HL-60 (cell line): ENCODE results near the gene EOGT.

Source experiments
- DNase-seq, 2 experiments: peaks; one replicate each; pipeline ENCODE4 v3.0.0-alpha.2; 2010 to 2020; ENCODE audit warnings: low read depth in 1 of 2, low spot score in 1 of 2
- H3K27ac ChIP-seq: fragments of 250-450 bp; sonication (Bioruptor Pico); replicated peaks from 2 replicates; pipeline ENCODE4 v1.5.1; 2020; ENCODE audit warnings: mild to moderate bottlenecking, moderate library complexity
- H3K27me3 ChIP-seq: fragments of 250-450 bp; sonication (Bioruptor Pico); 2 replicates; pipeline ENCODE4 v1.5.1; 2021; ENCODE audit warnings: mild to moderate bottlenecking, moderate library complexity; ENCODE audit not compliant: insufficient read depth, poor library complexity, severe bottlenecking
- H3K4me3 ChIP-seq: replicated peaks from 2 replicates; pipeline ENCODE4 v1.5.1; 2011; ENCODE audit warnings: mild to moderate bottlenecking, control low read depth, low read length; ENCODE audit not compliant: insufficient read depth
- CTCF ChIP-seq: IDR thresholded peaks from one replicate; pipeline ENCODE4 v1.5.1; 2011; ENCODE audit warnings: low read length, control low read depth, inconsistent platforms; ENCODE audit not compliant: insufficient read depth
- GABPA ChIP-seq: IDR thresholded peaks from 2 replicates; pipeline ENCODE4 v1.6.1; 2012; ENCODE audit warnings: low read depth
- POLR2AphosphoS5 ChIP-seq: IDR thresholded peaks from 2 replicates; pipeline ENCODE4 v1.6.1; 2012; ENCODE audit warnings: low read depth
- SPI1 ChIP-seq: IDR thresholded peaks from 2 replicates; pipeline ENCODE4 v1.6.1; 2012; ENCODE audit warnings: low read depth, mild to moderate bottlenecking, borderline replicate concordance
- TF ChIP-seq, protein P1 (sequence below): IDR thresholded peaks from 2 replicates; pipeline ENCODE4 v1.6.1; 2012; ENCODE audit warnings: low read depth; ENCODE audit not compliant: insufficient replicate concordance

EOGT gene

GRCh38 chr3:69032737-69033136 is 19.3 kb upstream of the EOGT start:
- TF ChIP-seq GABPA (no peak), POLR2AphosphoS5 (no peak), SPI1 (no peak), CTCF (no peak)
- TF ChIP-seq, protein P1, sequence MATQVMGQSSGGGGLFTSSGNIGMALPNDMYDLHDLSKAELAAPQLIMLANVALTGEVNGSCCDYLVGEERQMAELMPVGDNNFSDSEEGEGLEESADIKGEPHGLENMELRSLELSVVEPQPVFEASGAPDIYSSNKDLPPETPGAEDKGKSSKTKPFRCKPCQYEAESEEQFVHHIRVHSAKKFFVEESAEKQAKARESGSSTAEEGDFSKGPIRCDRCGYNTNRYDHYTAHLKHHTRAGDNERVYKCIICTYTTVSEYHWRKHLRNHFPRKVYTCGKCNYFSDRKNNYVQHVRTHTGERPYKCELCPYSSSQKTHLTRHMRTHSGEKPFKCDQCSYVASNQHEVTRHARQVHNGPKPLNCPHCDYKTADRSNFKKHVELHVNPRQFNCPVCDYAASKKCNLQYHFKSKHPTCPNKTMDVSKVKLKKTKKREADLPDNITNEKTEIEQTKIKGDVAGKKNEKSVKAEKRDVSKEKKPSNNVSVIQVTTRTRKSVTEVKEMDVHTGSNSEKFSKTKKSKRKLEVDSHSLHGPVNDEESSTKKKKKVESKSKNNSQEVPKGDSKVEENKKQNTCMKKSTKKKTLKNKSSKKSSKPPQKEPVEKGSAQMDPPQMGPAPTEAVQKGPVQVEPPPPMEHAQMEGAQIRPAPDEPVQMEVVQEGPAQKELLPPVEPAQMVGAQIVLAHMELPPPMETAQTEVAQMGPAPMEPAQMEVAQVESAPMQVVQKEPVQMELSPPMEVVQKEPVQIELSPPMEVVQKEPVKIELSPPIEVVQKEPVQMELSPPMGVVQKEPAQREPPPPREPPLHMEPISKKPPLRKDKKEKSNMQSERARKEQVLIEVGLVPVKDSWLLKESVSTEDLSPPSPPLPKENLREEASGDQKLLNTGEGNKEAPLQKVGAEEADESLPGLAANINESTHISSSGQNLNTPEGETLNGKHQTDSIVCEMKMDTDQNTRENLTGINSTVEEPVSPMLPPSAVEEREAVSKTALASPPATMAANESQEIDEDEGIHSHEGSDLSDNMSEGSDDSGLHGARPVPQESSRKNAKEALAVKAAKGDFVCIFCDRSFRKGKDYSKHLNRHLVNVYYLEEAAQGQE = no peak
- Histone ChIP-seq H3K27me3 (no peaks in the 10 kb centered on the region), H3K27ac (no peak overlapping the region), H3K4me3 (no peak overlapping the region)
- DNase-seq = no peak

GRCh38 chr3:69032142-69032541 is 18.7 kb upstream of the EOGT start:
- no peak for TF ChIP-seq CTCF
- no peak for TF ChIP-seq GABPA
- TF ChIP-seq, protein P1 = no peak
- Histone ChIP-seq H3K4me3 (no peak overlapping the region), H3K27ac (no peak overlapping the region), H3K27me3 (no peaks in the 10 kb centered on the region)
- DNase-seq = no peak

DNA sequence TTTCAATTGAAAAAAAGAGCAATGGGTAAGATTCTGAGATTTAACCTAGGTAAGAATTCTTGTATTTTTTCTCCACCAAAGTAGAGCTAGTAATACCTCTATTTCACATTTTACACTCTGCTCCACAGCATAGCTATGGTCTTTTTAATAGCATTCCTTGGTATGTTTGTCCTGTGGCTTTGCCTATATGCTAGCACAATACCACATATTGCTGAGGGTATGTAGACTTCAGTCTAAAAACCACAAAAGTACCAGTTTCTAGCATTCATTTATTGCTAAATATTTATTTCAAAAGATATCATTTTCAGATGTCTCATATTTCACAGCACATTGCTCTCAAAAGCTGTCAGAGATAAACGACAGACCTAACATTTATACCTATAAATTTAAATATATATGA is 18.2 kb upstream of the EOGT start:
- no peak for TF ChIP-seq CTCF
- TF ChIP-seq SPI1 = no peak
- TF ChIP-seq, protein P1 = no peak
- TF ChIP-seq POLR2AphosphoS5 = no peak
- TF ChIP-seq GABPA = no peak
- no peaks in the 10 kb centered on the region for H3K27me3 ChIP-seq
- no peak for DNase-seq
- H3K4me3 ChIP-seq = no peak overlapping the region
- no peak overlapping the region for H3K27ac ChIP-seq
